Memory B cell (primary cell): ENCODE results near the gene CFAP97D1.

Experiments
- ATAC-seq: fragments of 150-1000 bp; cut with Tn5 transposase; 2 replicates; pipeline ENCODE4 v1.10.0; 2021; ENCODE audit warnings: low read depth, mild to moderate bottlenecking, moderate library complexity
- DNase-seq, 2 donors: peaks; one replicate each; pipeline ENCODE4 v3.0.0; 2022; ENCODE audit warnings: low spot score in 2 of 2
- H3K27ac Mint-ChIP-seq: one replicate; pipeline ENCODE4 v1.8.0; 2022; ENCODE audit warnings: mild to moderate bottlenecking, moderate library complexity, mixed read lengths
- H3K27me3 Mint-ChIP-seq: one replicate; pipeline ENCODE4 v1.8.0; 2022; ENCODE audit warnings: mixed read lengths
- H3K36me3 Mint-ChIP-seq: one replicate; pipeline ENCODE4 v1.8.0; 2022; ENCODE audit warnings: mild to moderate bottlenecking, mixed read lengths
- H3K4me1 Mint-ChIP-seq: one replicate; pipeline ENCODE4 v1.8.0; 2022; ENCODE audit warnings: mixed read lengths
- H3K4me3 Mint-ChIP-seq: one replicate; pipeline ENCODE4 v1.8.0; 2022; ENCODE audit warnings: mild to moderate bottlenecking, moderate library complexity, mixed read lengths
- H3K9me3 Mint-ChIP-seq: one replicate; pipeline ENCODE4 v1.8.0; 2022; ENCODE audit warnings: mixed read lengths

Gene CFAP97D1

DNA sequence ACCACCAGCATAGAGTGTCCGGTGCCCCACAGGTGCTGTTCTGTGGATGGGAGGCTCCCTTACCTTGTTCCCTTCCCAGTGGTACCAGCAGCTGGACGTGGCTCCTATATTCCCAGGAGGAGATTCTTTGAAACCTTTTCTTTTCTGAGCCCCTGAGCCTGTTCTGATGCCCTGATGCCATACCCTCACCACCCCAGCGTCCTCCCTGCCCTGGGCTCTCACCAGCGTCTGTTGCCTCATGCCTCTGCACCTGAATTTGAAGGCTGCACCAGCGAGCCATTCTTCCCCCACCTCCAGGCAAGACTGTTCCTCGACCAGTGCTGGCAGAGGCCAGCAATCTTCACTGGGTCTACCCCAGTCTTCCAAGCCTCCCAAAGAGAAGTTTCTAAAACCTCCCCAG lies 22.1 kb upstream of the CFAP97D1 start:
- H3K27ac Mint-ChIP-seq, result no peak overlapping the region
- no peaks in the 10 kb centered on the region for H3K36me3 Mint-ChIP-seq
- H3K27me3 Mint-ChIP-seq, result peaks cover 18% of the 10 kb centered on the region
- no peaks in the 10 kb centered on the region for H3K9me3 Mint-ChIP-seq
- ATAC-seq (no peak), DNase-seq (no peak)
- no peaks in the 10 kb centered on the region for H3K4me1 Mint-ChIP-seq
- no peak overlapping the region for H3K4me3 Mint-ChIP-seq

DNA sequence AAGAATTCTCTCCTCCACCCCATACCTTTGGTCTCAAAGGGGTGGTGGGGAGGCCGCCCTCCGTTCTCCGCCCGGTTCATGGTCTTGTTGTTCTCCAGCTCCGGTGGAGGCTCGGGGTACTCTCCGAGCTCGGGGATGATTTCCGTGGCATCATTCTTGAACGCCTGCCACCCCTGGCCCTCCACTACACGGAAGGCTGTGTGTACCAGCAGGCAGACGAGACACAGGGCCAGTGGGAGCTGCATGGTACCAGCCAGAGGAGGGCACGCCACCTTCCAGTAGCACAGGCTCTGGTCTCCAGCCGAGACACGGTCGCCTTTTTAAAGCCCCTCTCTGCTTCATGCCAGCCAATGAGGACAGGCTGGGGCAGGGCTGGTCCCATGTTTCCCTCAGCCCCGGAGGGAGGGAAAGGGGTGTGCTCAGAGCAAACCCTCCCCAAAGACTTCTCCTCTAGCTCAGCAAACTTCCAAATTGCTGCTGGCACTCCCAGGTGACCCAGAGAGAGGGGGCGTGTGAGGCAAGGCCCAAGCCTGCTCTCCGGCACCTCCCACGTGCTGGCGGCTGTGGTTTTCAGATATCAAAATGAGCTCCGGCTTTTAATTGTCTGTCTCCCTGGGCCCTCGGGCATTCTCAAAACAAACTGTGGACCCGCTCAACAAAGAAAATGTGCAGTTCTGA lies 21.6 kb upstream of the CFAP97D1 start, which contains the start of gene SOST:
TSS of gene SOST (minus strand) at position 295 of the 678 bp plus-strand sequence. CDS start at position 245, 50 bp downstream.
- H3K9me3 Mint-ChIP-seq, result no peaks in the 10 kb centered on the region
- peaks cover 16% of the 10 kb centered on the region for H3K27me3 Mint-ChIP-seq
- H3K4me1 Mint-ChIP-seq, result no peaks in the 10 kb centered on the region
- H3K36me3 Mint-ChIP-seq, result no peaks in the 10 kb centered on the region
- DNase-seq, result no peak
- ATAC-seq, result no peak
- H3K27ac Mint-ChIP-seq, result no peak within 1 kb of the TSS
- no peak within 1 kb of the TSS for H3K4me3 Mint-ChIP-seq

DNA sequence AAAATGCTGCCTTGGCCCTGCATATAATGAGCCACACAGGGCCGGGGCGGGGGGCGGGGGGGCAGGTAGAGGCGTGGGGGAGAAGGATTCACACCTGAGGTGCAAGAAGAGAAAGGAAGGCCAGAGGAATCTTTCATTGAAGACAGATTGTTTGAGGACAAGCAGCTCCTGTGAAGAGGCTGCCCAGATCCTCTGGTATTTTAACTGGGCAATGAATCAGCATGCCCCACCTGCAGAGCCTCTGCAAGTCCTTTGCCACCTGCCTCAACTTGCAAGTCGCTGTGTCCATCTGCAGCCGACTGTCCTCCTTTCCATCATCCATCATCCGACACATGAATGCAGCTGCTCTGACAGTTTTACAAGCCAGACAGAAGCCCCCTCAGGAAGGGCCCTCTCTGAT lies 20.4 kb upstream of the CFAP97D1 start:
- Mint-ChIP-seq H3K36me3 (no peaks in the 10 kb centered on the region), H3K4me1 (no peaks in the 10 kb centered on the region), H3K9me3 (no peaks in the 10 kb centered on the region), H3K4me3 (no peak overlapping the region), H3K27ac (no peak overlapping the region), H3K27me3 (peaks cover 16% of the 10 kb centered on the region)
- no peak for ATAC-seq
- DNase-seq, result no peak

GRCh38 chr17:43760254-43760852 lies 19.9 kb upstream of the CFAP97D1 start:
- ATAC-seq (peak; percentile 93), DNase-seq (peak; percentile 80 to 82)
- Mint-ChIP-seq H3K27ac (no peak overlapping the region), H3K4me3 (no peak overlapping the region), H3K36me3 (no peaks in the 10 kb centered on the region), H3K9me3 (no peaks in the 10 kb centered on the region), H3K27me3 (peaks cover 16% of the 10 kb centered on the region), H3K4me1 (no peaks in the 10 kb centered on the region)

GRCh38 chr17:43766413-43767052 lies 13.7 kb upstream of the CFAP97D1 start:
- peaks cover 5% of the 10 kb centered on the region for H3K36me3 Mint-ChIP-seq
- H3K27ac Mint-ChIP-seq, result no peak overlapping the region
- no peak for ATAC-seq
- no peak overlapping the region for H3K4me3 Mint-ChIP-seq
- peaks cover 5% of the 10 kb centered on the region for H3K4me1 Mint-ChIP-seq
- H3K9me3 Mint-ChIP-seq, result no peaks in the 10 kb centered on the region
- H3K27me3 Mint-ChIP-seq, result no peaks in the 10 kb centered on the region
- peak; percentile 23 to 50 for DNase-seq

DNA sequence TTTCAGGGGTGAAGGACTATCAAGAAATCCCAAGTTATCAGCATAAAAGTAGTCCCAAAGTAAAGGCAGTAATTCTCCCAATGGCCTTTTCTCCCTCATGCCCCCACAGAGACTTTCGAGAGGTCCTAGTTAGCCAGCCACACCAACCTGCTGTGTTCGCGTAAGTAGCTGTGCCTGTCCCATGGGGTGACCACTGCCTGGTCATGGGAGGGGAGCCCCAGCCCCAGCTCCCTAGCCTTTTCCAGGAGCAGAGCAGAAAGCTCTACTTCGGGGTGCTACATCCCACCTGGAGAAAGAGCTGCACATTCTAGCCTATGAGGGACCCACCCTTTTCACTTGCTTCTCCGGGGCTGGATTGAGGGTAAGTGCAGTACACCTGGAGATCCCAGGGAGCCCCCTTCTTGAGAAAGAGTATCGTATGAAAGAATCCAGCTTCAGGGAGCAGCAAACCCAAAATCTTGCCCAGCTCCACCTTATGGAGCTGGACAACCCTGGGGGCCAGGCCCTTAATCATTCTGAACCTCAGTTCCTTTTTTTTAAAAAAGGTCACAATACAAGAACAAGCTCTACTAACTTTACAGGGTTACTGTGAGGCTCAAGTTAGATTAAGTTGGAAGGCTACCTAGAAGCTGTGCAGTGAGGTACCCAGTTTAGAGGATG lies 13.1 kb upstream of the CFAP97D1 start:
- Mint-ChIP-seq H3K4me1 (peaks cover 5% of the 10 kb centered on the region), H3K9me3 (no peaks in the 10 kb centered on the region), H3K36me3 (peaks cover 5% of the 10 kb centered on the region), H3K27ac (no peak overlapping the region), H3K4me3 (no peak overlapping the region), H3K27me3 (no peaks in the 10 kb centered on the region)
- ATAC-seq, result no peak
- DNase-seq, result no peak

- Mint-ChIP-seq H3K4me3 (no peak overlapping the region), H3K4me1 (peaks cover 9% of the 10 kb centered on the region), H3K9me3 (no peaks in the 10 kb centered on the region), H3K36me3 (peaks cover 8% of the 10 kb centered on the region), H3K27me3 (no peaks in the 10 kb centered on the region), H3K27ac (no peak overlapping the region)
- no peak for DNase-seq
- ATAC-seq, result no peak
Measured at GRCh38 chr17:43767713-43768059, 12.5 kb upstream of the CFAP97D1 start.

GRCh38 chr17:43768382-43768781 lies 11.9 kb upstream of the CFAP97D1 start:
- peak; percentile 85 for ATAC-seq

GRCh38 chr17:43768943-43769342 lies 11.3 kb upstream of the CFAP97D1 start:
- Mint-ChIP-seq H3K4me1 (peaks cover 18% of the 10 kb centered on the region), H3K27me3 (no peaks in the 10 kb centered on the region), H3K36me3 (peaks cover 13% of the 10 kb centered on the region), H3K4me3 (no peak overlapping the region), H3K9me3 (no peaks in the 10 kb centered on the region), H3K27ac (no peak overlapping the region)
- DNase-seq (no peak), ATAC-seq (no peak)

More at GRCh38 chr17:43768382-43768781, 11.9 kb upstream of the CFAP97D1 start:
- Mint-ChIP-seq H3K4me1 (peaks cover 16% of the 10 kb centered on the region), H3K27ac (no peak overlapping the region), H3K36me3 (peaks cover 9% of the 10 kb centered on the region), H3K9me3 (no peaks in the 10 kb centered on the region), H3K4me3 (no peak overlapping the region), H3K27me3 (no peaks in the 10 kb centered on the region)
- DNase-seq, result no peak

GRCh38 chr17:43769426-43769825 lies 10.8 kb upstream of the CFAP97D1 start:
- no peak for DNase-seq
- H3K36me3 Mint-ChIP-seq, result peaks cover 13% of the 10 kb centered on the region
- no peaks in the 10 kb centered on the region for H3K9me3 Mint-ChIP-seq
- no peak overlapping the region for H3K4me3 Mint-ChIP-seq
- peaks cover 18% of the 10 kb centered on the region for H3K4me1 Mint-ChIP-seq
- no peak overlapping the region for H3K27ac Mint-ChIP-seq
- ATAC-seq, result no peak
- no peaks in the 10 kb centered on the region for H3K27me3 Mint-ChIP-seq

- peaks cover 13% of the 10 kb centered on the region for H3K36me3 Mint-ChIP-seq
- no peak overlapping the region for H3K27ac Mint-ChIP-seq
- H3K9me3 Mint-ChIP-seq, result no peaks in the 10 kb centered on the region
- no peak for DNase-seq
- no peak for ATAC-seq
- H3K4me1 Mint-ChIP-seq, result peaks cover 18% of the 10 kb centered on the region
- no peaks in the 10 kb centered on the region for H3K27me3 Mint-ChIP-seq
- no peak overlapping the region for H3K4me3 Mint-ChIP-seq
Measured at GRCh38 chr17:43769859-43770258, 10.4 kb upstream of the CFAP97D1 start.

DNA sequence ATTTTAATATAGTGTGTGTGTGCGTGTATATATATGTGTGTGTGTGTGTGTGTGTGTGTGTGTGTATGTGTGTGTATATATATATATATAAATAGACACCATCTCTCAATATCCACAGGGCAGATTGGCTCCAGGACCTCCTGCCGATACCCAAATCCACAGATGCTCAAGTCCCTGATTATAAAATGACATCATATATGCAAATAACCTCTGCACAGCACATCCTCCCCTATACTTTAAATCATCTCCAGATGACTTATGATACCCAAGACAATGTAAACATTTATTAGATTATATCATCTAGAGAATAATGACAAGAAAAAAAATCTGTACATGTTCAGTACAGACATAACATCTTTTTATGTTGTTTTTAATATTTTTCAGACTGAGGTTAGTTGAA lies 9.3 kb upstream of the CFAP97D1 start:
- H3K4me3 Mint-ChIP-seq, result no peak overlapping the region
- H3K36me3 Mint-ChIP-seq, result peaks cover 13% of the 10 kb centered on the region
- H3K27ac Mint-ChIP-seq, result no peak overlapping the region
- H3K4me1 Mint-ChIP-seq, result peaks cover 18% of the 10 kb centered on the region
- ATAC-seq (no peak), DNase-seq (no peak)
- H3K9me3 Mint-ChIP-seq, result no peaks in the 10 kb centered on the region
- no peaks in the 10 kb centered on the region for H3K27me3 Mint-ChIP-seq

DNA sequence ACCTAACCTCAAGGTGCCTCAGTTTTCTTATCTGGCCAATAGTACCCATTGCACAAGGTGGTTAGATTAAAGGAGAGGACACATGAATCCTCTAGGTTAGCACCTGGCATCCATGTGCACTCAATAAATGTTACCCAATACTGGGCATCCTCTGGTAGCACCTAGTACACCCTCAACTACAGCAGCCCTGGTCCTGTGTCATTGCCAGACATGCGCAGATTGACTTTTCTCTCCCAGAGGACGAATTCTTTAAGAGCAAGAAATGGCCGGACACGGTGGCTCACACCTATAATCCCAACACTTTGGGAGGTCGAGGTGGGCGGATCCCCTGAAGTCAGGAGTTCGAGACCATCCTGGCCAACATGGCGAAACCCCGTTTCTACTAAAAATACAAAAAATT lies 8.8 kb upstream of the CFAP97D1 start:
- ATAC-seq (no peak), DNase-seq (no peak)
- Mint-ChIP-seq H3K27ac (no peak overlapping the region), H3K27me3 (no peaks in the 10 kb centered on the region), H3K4me3 (no peak overlapping the region), H3K36me3 (peaks cover 13% of the 10 kb centered on the region), H3K9me3 (no peaks in the 10 kb centered on the region), H3K4me1 (peaks cover 18% of the 10 kb centered on the region)
